ENCODE data around the gene SCN2B. TPM values are rescaled to one million over a fixed set of nuclear protein-coding genes. Genes with fewer than 3 reads are reported as not detected.

The SCN2B gene
- total RNA-seq, 2 donors from 2014 or later, result 0.68 to 1.1 TPM

DNA sequence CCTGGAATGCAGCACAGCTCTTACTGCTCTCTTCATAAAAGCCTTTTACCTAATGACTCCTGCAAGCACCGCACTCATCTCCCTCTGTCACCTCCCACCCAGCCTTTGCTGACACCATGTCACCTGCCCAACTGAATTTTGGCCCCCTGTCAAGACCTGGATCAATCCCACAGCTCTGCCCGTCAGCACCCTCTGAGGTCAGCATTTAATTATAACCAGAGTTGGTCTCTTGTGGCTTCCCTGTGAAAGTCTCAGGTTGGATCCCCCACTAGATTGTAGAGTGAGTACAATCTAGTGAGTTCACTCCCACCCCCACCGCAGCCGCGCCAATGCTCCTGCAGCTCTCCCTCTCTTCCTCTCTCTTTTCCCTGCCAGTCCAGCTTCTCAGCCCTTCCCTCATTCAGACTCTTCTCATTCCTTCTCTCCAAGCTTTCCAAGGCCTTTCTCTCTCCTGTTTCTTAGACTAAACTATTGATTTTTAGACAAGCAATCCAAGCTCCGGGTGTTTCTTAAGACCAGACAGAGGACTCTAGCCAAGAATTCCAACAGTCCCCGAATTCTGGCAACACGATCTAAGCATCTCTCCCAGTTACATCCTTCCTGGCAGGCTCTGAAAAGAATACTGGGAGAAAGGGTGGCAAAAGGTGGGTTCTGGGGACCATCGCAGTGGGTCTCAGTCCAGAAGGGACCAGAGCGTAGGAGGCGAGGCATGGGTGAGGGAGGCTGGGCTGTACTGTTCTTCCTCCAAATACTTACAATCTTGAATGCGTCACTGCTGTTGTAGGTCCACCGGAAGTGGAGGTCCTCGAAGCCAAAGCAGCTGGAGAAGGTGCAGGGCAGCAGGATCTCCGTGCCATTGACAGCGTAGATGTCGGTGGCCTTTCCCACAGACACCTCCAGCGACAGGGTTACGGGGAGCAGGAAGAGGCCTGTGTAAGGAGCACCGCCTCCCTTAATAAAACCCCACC lies 31.9 kb downstream of the SCN2B start:
- 53% methylated on average over 20 of the region's 20 CpGs for WGBS
- Histone ChIP-seq H3K4me3 (no peak overlapping the region), H3K9me3 (no peaks in the 10 kb centered on the region), H3K27ac (no peak overlapping the region), H3K4me1 (replicated peaks) (no peaks in the 10 kb centered on the region), H3K27me3 (replicated peaks; ENCODE audit: insufficient read depth) (no peaks in the 10 kb centered on the region), H3K36me3 (no peaks in the 10 kb centered on the region)
- intact Hi-C loops (cut with DNase I), result loop anchor here (1.0 to 5.0 kb wide), 2 partner anchors 27 to 208 kb away; no protein-coding TSS in a partner anchor
- no peak for TF ChIP-seq POLR2A (IDR thresholded peaks at IDR 0.05)
- TF ChIP-seq POLR2AphosphoS5 (IDR thresholded peaks at IDR 0.05), result no peak
- TF ChIP-seq, protein P1, sequence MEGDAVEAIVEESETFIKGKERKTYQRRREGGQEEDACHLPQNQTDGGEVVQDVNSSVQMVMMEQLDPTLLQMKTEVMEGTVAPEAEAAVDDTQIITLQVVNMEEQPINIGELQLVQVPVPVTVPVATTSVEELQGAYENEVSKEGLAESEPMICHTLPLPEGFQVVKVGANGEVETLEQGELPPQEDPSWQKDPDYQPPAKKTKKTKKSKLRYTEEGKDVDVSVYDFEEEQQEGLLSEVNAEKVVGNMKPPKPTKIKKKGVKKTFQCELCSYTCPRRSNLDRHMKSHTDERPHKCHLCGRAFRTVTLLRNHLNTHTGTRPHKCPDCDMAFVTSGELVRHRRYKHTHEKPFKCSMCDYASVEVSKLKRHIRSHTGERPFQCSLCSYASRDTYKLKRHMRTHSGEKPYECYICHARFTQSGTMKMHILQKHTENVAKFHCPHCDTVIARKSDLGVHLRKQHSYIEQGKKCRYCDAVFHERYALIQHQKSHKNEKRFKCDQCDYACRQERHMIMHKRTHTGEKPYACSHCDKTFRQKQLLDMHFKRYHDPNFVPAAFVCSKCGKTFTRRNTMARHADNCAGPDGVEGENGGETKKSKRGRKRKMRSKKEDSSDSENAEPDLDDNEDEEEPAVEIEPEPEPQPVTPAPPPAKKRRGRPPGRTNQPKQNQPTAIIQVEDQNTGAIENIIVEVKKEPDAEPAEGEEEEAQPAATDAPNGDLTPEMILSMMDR (IDR thresholded peaks at IDR 0.05), result no peak
- DNase-seq (ENCODE audit: low spot score), result no peak

- no peak for DNase-seq (ENCODE audit: low spot score)
- Histone ChIP-seq H3K4me3 (no peak overlapping the region), H3K9me3 (no peaks in the 10 kb centered on the region), H3K27me3 (replicated peaks; ENCODE audit: insufficient read depth) (no peaks in the 10 kb centered on the region), H3K36me3 (no peaks in the 10 kb centered on the region), H3K4me1 (replicated peaks) (no peaks in the 10 kb centered on the region), H3K27ac (no peak overlapping the region)
- intact Hi-C loops (cut with DNase I), result no loop called here
- TF ChIP-seq, protein P1 (IDR thresholded peaks at IDR 0.05), result no peak
- TF ChIP-seq POLR2AphosphoS5 (IDR thresholded peaks at IDR 0.05), result no peak
- TF ChIP-seq POLR2A (IDR thresholded peaks at IDR 0.05), result no peak
- WGBS, result 81% methylated on average over 12 of the region's 12 CpGs
Measured at GRCh38 chr11:118143661-118144185, 32.7 kb downstream of the SCN2B start.

- Histone ChIP-seq H3K4me3 (no peak overlapping the region), H3K36me3 (no peaks in the 10 kb centered on the region), H3K9me3 (no peaks in the 10 kb centered on the region), H3K27ac (no peak overlapping the region), H3K27me3 (replicated peaks; ENCODE audit: insufficient read depth) (no peaks in the 10 kb centered on the region), H3K4me1 (replicated peaks) (no peaks in the 10 kb centered on the region)
- DNase-seq (ENCODE audit: low spot score), result no peak
- WGBS, result 55% methylated on average over 6 of the region's 6 CpGs
- intact Hi-C loops (cut with DNase I), result no loop called here
- TF ChIP-seq POLR2A (IDR thresholded peaks at IDR 0.05) (no peak), POLR2AphosphoS5 (IDR thresholded peaks at IDR 0.05) (no peak)
- TF ChIP-seq, protein P1 (IDR thresholded peaks at IDR 0.05), result no peak
Measured at GRCh38 chr11:118142809-118143208, 33.6 kb downstream of the SCN2B start.

DNA sequence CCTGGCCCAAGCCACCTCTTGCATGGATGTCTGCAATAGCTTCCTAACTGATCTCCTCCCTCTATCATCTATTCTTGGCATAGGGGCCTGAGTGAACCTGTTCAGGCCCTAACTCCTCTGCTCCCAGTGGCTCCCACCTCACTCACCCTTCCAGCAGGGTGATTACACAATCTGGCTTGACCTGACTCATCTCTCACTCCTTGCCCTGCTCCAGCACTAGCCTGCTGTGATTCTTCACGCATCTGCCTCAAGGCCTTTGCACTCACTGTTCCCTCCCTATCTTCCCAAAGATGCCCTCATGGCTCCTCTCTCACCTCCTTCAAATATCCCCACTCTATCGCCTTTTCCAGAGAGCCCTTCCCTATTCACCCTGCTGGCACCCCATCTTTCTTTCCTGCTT lies 34.4 kb downstream of the SCN2B start:
- no peak for DNase-seq (ENCODE audit: low spot score)
- Histone ChIP-seq H3K9me3 (no peaks in the 10 kb centered on the region), H3K36me3 (no peaks in the 10 kb centered on the region), H3K27ac (no peak overlapping the region), H3K27me3 (replicated peaks; ENCODE audit: insufficient read depth) (no peaks in the 10 kb centered on the region), H3K4me3 (no peak overlapping the region), H3K4me1 (replicated peaks) (no peaks in the 10 kb centered on the region)
- TF ChIP-seq POLR2AphosphoS5 (IDR thresholded peaks at IDR 0.05) (no peak), POLR2A (IDR thresholded peaks at IDR 0.05) (no peak)
- TF ChIP-seq, protein P1 (IDR thresholded peaks at IDR 0.05), result no peak
- intact Hi-C loops (cut with DNase I), result no loop called here
- WGBS, result 71% methylated on average over 2 of the region's 2 CpGs

All from prostate gland (tissue), 2 donors.